ENCODE data around the gene RBBP9.

GRCh38 chr20:18543932-18544331, 46.9 kb upstream of the RBBP9 start:
- no peak for TF ChIP-seq CTCF (IDR thresholded peaks at IDR 0.05; ENCODE audit: extremely low read depth in 1 of 2, insufficient read depth in 1 of 2, low read depth in 1 of 2, low read length in 2 of 2)
- TF ChIP-seq POLR2A (IDR thresholded peaks at IDR 0.05; ENCODE audit: low read depth, low read length), result no peak
- no peak for TF ChIP-seq MAX (IDR thresholded peaks at IDR 0.05; ENCODE audit: insufficient read depth, insufficient read length)
- TF ChIP-seq MYC (IDR thresholded peaks at IDR 0.05; ENCODE audit: low read depth, low read length), result no peak
- no peak for TF ChIP-seq EZH2 (IDR thresholded peaks at IDR 0.05; ENCODE audit: borderline replicate concordance, low read depth, low read length, severe bottlenecking)
- TF ChIP-seq POLR2AphosphoS5 (IDR thresholded peaks at IDR 0.05; ENCODE audit: insufficient read depth, low read depth, low read length), result no peak
- no peak for TF ChIP-seq JUN (IDR thresholded peaks at IDR 0.05; ENCODE audit: borderline replicate concordance, insufficient read depth, insufficient read length, low read depth)
- no peak for TF ChIP-seq GATA2 (IDR thresholded peaks at IDR 0.05; ENCODE audit: insufficient read depth, insufficient read length, low read depth, low read length)
- TF ChIP-seq FOS (IDR thresholded peaks at IDR 0.05; ENCODE audit: borderline replicate concordance, insufficient read depth, low read length), result no peak
